Heart right ventricle (tissue), 16 donors: ENCODE results near the gene TUT1. TPM values are rescaled to one million over a fixed set of nuclear protein-coding genes. Genes with fewer than 3 reads are reported as not detected.
"Not testable (repeated sequence)": the region's sequence is repeated elsewhere in the genome, so short reads cannot be mapped to it uniquely, and the experiment has no call there.

Experiments used
- ATAC-seq, 8 donors: fragments of 200-7000 bp; cut with Tn5 transposase; one replicate each; pipeline ENCODE4 v1.9.1; 2020; ENCODE audit warnings: mild to moderate bottlenecking in 8 of 8, moderate library complexity in 8 of 8, moderate number of reproducible peaks in 1 of 8
- DNase-seq, 2 donors: peaks; one replicate each; pipeline ENCODE4 v3.0.0-alpha.2; 2020
- H3K27ac ChIP-seq, 10 donors: fragments of 200-600 bp; sonication (generic) in 2 of 10; one replicate each; pipeline versions ENCODE4 v1.5.0 to v1.8.0; 2020 to 2022; ENCODE audit warnings: mild to moderate bottlenecking in 3 of 10
- H3K27me3 ChIP-seq, 7 donors: fragments of 200-600 bp; one replicate each; pipeline ENCODE4 v1.8.0; 2021 to 2022; ENCODE audit warnings: mild to moderate bottlenecking in 2 of 7
- H3K36me3 ChIP-seq, 9 donors: fragments of 200-600 bp; sonication (generic) in 1 of 9; one replicate each; pipeline versions ENCODE4 v1.5.0 to v1.8.0; 2020 to 2022; ENCODE audit warnings: mild to moderate bottlenecking in 2 of 9
- H3K4me1 ChIP-seq, 9 donors: fragments of 200-600 bp; sonication (generic) in 1 of 9; one replicate each; pipeline versions ENCODE4 v1.5.0 to v1.8.0; 2020 to 2022; ENCODE audit warnings: mild to moderate bottlenecking in 4 of 9
- H3K4me3 ChIP-seq, 10 donors: fragments of 200-600 bp; sonication (generic) in 2 of 10; one replicate each; pipeline versions ENCODE4 v1.5.0 to v1.8.0; 2020 to 2022; ENCODE audit warnings: mild to moderate bottlenecking in 7 of 10, moderate library complexity in 2 of 10
- H3K9me3 ChIP-seq, 11 donors: fragments of 200-600 bp in 10 of 11; sonication (generic) in 2 of 11; one replicate each; pipeline versions ENCODE4 v1.5.0 to v1.8.0; 2013 to 2022; ENCODE audit warnings: mild to moderate bottlenecking in 2 of 11, control low read depth in 1 of 11, moderate library complexity in 1 of 11
- CTCF ChIP-seq, 9 donors: fragments of 200-600 bp; sonication (generic) in 2 of 9; IDR thresholded peaks; one replicate each; pipeline versions ENCODE4 v1.5.0 to v1.8.0; 2021 to 2022; ENCODE audit warnings: antibody characterized with exemption in 9 of 9, mild to moderate bottlenecking in 5 of 9, moderate library complexity in 1 of 9
- WGBS, 2 donors: extraction: QIAGEN DNeasy Blood & Tissue Kit; methylation state at CpG; one replicate each; pipeline ENCODE4 v1.1.7; 2013; ENCODE audit warnings: inconsistent platforms in 1 of 2; 5-methylcytosine and 5-hydroxymethylcytosine counted together
- intact Hi-C, 10 donors: fragments of 100-400 bp; cut with DNase I; formaldehyde crosslinking; loops; one replicate each; pipeline versions ENCODE4 v1.11.1 to v1.14.2; 2022
- polyA plus RNA-seq, 2 donors: library from polyadenylated mRNA; stranded (reverse); fragments of 200-250 nt; gene quantifications; one replicate each; pipeline ENCODE4 v1.2.3, GENCODE V29; 2013
- total RNA-seq, 10 donors: library from RNA; stranded (reverse); fragmentation: NEBNext Ultra II Directional in 3 of 10; extraction: Animal tissue kit (Norgen Biotek cat#: 25700) in 3 of 10; gene quantifications; one replicate each; pipeline versions ENCODE4 v1.2.1 to v1.2.4, GENCODE V29; 2021 to 2023
- donor health status: Arrhythmogenic right ventricular cardiomyopathy.
- donor health status: ischemic (EF 13 %, LVEDD 7.1; RV severe dilation, severe dysfunction).
- donor health status: healthy with polysubstance abuse.
- donor health status: DM: no; HTN: yes; CAD: no.
- donor health status: DM: no; HTN: no; CAD: no.
- donor health status: ischemic (EF 25% LVEDD 6.9; RV normal size, moderate dysfunction).
- donor health status: ischemic (EF 25% LVEDD 5.7; RV mildly dilated, moderate dysfunction).
- donor health status: healthy.
- donor health status: DM: yes; HTN: yes; CAD: no.
- donor health status: Ischemic cardiomyopathy.
- donor health status: ischemic (EF 35%, LVEDD 5.7; RV mildly dilated, moderate dysfunction).
- donor health status: nonischemic (EF 11% LVEDD 7.7; RV severe dilation, severe dysfunction).
- donor health status: DM: yes; HTN: yes; CAD: no.
- donor health status: PGD.
- donor health status: ischemic (EF 29% LVEDD 5.4; RV normal size, mild dysfunction).
- donor health status: nonischemic (EF 23%, LVEDD 6.1; RV moderate dilation, normal function).

The TUT1 gene
- total and polyA plus RNA-seq, 12 donors: 8.2 to 19.2 (median 12.3) TPM

GRCh38 chr11:62567018-62567633 is 24.2 kb downstream of the TUT1 start:
- H3K27ac ChIP-seq: no peak overlapping the region
- TF ChIP-seq CTCF (IDR thresholded peaks at IDR 0.05): no peak
- no peak for ATAC-seq

GRCh38 chr11:62566247-62566646 is 25.1 kb downstream of the TUT1 start:
- intact Hi-C loops: loop anchor here in 1 of 10 donors (10.0 kb wide), 1 partner anchor 171 kb away; no protein-coding TSS in a partner anchor
- Histone ChIP-seq H3K4me1 (peaks cover 0 to 26% (median 12%) of the 10 kb centered on the region in 9 donors), H3K4me3 (no peak overlapping the region), H3K9me3 (no peaks in the 10 kb centered on the region), H3K36me3 (peaks cover 0 to 100% (median 75%) of the 10 kb centered on the region in 9 donors), H3K27ac (no peak overlapping the region), H3K27me3 (no peaks in the 10 kb centered on the region)
- 93 to 94% methylated on average over 8 of the region's 8 CpGs for WGBS, 2 donors
- no peak for DNase-seq
- no peak for ATAC-seq
- no peak for TF ChIP-seq CTCF (IDR thresholded peaks at IDR 0.05)

More at GRCh38 chr11:62567018-62567633, 24.2 kb downstream of the TUT1 start:
- intact Hi-C loops: loop anchor here in 1 of 10 donors (10.0 kb wide), 1 partner anchor 172 kb away; no protein-coding TSS in a partner anchor
- H3K27me3 ChIP-seq: no peaks in the 10 kb centered on the region
- 87 to 88% methylated on average over 8 of the region's 8 CpGs for WGBS, 2 donors
- H3K9me3 ChIP-seq: no peaks in the 10 kb centered on the region
- H3K36me3 ChIP-seq: peaks cover 0 to 100% (median 71%) of the 10 kb centered on the region in 9 donors
- no peak overlapping the region for H3K4me3 ChIP-seq
- H3K4me1 ChIP-seq: peaks cover 0 to 32% (median 18%) of the 10 kb centered on the region in 9 donors
- DNase-seq: no peak

GRCh38 chr11:62565100-62565802 is 26.1 kb downstream of the TUT1 start:
- intact Hi-C loops: loop anchor here in 1 of 10 donors (10.0 kb wide), 1 partner anchor 170 kb away; no protein-coding TSS in a partner anchor
- no peak overlapping the region for H3K4me3 ChIP-seq
- no peak for ATAC-seq
- peaks cover 0 to 100% (median 67%) of the 10 kb centered on the region in 9 donors for H3K36me3 ChIP-seq
- no peak overlapping the region for H3K27ac ChIP-seq
- no peaks in the 10 kb centered on the region for H3K27me3 ChIP-seq
- H3K4me1 ChIP-seq: peaks cover 4 to 29% (median 16%) of the 10 kb centered on the region in 9 donors
- no peak for TF ChIP-seq CTCF (IDR thresholded peaks at IDR 0.05)
- WGBS, 2 donors: 70 to 75% methylated on average over 5 of the region's 5 CpGs
- H3K9me3 ChIP-seq: no peaks in the 10 kb centered on the region
- no peak for DNase-seq

- H3K9me3 ChIP-seq, H3K27me3 ChIP-seq, H3K4me3 ChIP-seq, DNase-seq, ATAC-seq: not testable (repeated sequence)
- intact Hi-C loops: loop anchor here in 6 of 10 donors (2.0 to 10.0 kb wide), 7 partner anchors 19 to 167 kb away; no protein-coding TSS in a partner anchor
- peak overlapping the region in 4 of 10 donors; percentile 15 to 76 (median 64) for H3K27ac ChIP-seq
- H3K36me3 ChIP-seq: peaks cover 0 to 94% (median 51%) of the 10 kb centered on the region in 9 donors
- H3K4me1 ChIP-seq: peaks cover 13 to 41% (median 27%) of the 10 kb centered on the region in 9 donors
- 69 to 78% methylated on average over 3 of the region's 3 CpGs for WGBS, 2 donors
Observed at GRCh38 chr11:62561677-62562230, 29.6 kb downstream of the TUT1 start.
